Measurements from ENCODE around the gene ABCD4. TPM values are rescaled to one million over a fixed set of nuclear protein-coding genes. Genes with fewer than 3 reads are reported as not detected.

Gene ABCD4
- 59.6 and 72.4 TPM in 2 replicates for total RNA-seq (2022)
- Bru-seq, nascent RNA, result percentile 65 among the genes with signal in this experiment
- BruChase-seq, experiment 1, labeled RNA remaining after a 6-hour chase, result percentile 74 among the genes with signal in this experiment
- BruChase-seq, experiment 2, labeled RNA remaining after a 2-hour chase, result percentile 87 among the genes with signal in this experiment
- long read RNA-seq, transcript ABCD4-201 (19 exons, 3,003 nt), result major isoform, 17 of 52 reads
- long read RNA-seq, partial matches to known transcripts, result 9 of 52 reads
- long read RNA-seq, other reads (novel, unspliced or antisense), result 24 of 52 reads

DNA sequence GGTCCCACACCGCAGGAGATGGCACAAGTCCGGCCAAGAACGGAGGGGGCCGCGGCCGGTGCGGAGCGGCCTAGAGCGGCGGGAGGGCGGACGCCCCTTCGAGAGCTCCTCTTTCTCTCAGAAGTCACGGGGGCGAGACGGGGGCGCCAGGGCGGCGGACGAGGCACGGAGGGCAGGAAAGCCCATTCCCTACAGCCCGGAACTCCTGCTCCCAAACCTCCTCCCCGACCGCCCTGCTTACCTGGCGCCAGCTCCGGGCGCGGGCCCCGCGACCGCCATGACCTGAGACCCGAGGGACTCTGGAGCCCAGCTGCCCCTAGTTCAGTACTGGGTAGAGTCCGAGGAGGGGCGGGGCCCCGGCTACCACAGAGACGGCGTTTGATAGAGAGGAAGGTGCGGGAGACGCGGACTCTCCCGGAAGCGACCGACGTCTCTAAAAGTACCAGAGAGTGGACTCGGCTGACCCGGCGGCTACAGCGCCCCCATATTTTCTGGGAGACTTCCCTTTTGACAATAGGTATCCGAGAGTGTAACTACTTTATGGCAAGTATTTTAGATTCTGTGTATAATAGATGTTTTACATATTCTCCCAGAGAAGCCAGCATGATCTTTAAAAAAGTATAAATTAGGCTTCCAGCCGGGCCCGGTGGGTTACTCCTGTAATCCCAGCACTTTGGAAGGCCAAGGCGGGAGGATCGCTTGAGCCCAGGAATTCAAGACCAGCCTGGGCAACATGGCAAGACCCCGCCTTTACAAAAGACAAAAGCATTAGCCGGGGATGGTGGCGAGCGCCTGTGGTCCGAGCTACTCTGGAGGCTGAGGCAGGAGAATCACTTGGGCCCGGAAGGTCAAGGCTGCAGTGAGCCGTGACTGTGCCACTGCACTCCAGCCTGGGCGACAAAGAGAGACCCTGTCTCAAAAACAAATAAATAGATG, at the start of gene ABCD4:
TSS of gene ABCD4 (minus strand) at position 301 of the 936 bp plus-strand sequence. CDS start at position 279, 22 bp downstream.
- Mint-ChIP-seq H3K36me3 (ENCODE audit: insufficient read depth, unreplicated experiment) (peaks cover 40% of the 10 kb centered on the region), H3K27ac (ENCODE audit: unreplicated experiment) (peak within 1 kb of the TSS; percentile 92), H3K4me3 (ENCODE audit: low read depth, unreplicated experiment) (peak within 1 kb of the TSS; percentile 97), H3K27me3 (ENCODE audit: unreplicated experiment) (no peaks in the 10 kb centered on the region), H3K4me1 (ENCODE audit: low read depth, unreplicated experiment) (no peaks in the 10 kb centered on the region), H3K9me3 (ENCODE audit: low read depth, unreplicated experiment) (no peaks in the 10 kb centered on the region)
- TF ChIP-seq, protein P1, sequence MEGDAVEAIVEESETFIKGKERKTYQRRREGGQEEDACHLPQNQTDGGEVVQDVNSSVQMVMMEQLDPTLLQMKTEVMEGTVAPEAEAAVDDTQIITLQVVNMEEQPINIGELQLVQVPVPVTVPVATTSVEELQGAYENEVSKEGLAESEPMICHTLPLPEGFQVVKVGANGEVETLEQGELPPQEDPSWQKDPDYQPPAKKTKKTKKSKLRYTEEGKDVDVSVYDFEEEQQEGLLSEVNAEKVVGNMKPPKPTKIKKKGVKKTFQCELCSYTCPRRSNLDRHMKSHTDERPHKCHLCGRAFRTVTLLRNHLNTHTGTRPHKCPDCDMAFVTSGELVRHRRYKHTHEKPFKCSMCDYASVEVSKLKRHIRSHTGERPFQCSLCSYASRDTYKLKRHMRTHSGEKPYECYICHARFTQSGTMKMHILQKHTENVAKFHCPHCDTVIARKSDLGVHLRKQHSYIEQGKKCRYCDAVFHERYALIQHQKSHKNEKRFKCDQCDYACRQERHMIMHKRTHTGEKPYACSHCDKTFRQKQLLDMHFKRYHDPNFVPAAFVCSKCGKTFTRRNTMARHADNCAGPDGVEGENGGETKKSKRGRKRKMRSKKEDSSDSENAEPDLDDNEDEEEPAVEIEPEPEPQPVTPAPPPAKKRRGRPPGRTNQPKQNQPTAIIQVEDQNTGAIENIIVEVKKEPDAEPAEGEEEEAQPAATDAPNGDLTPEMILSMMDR (IDR thresholded peaks at IDR 0.05; ENCODE audit: unreplicated experiment), result no peak
- no TSS peak for BruUV-seq (replicated peaks)
- DNase-seq, result peak; percentile 97
- intact Hi-C loops (cut with micrococcal nuclease; ENCODE audit: unreplicated experiment), result no loop called here
- CTCF ChIA-PET, result interaction anchor here (0.5 to 1.1 kb wide), 5 partner anchors 9 to 74 kb away, joined by 3 to 5 read pairs (median 3); no protein-coding TSS in a partner anchor

DNA sequence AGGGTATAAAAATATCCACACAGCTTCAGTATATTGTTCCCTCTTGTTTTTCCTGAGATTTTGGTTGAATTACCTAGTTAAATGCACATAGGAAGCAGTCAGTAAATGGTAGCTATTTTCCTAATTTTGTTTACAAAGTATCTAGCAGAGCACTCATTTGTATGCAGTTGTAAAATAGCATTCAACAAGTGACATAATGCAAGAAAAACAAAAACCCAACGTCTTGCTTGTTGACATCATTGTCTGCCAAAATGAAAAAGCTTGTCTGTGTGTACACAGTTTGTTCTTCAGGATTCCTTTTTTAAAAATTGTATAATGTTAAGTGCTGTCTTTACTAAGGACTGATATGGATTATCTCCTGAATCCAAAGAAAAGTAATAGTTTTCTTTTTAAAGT, 48.2 kb upstream of the ABCD4 start:
- H3K4me3 Mint-ChIP-seq (ENCODE audit: low read depth, unreplicated experiment), result no peak overlapping the region
- DNase-seq, result no peak
- CTCF ChIA-PET, result no interaction called here
- peaks cover 8% of the 10 kb centered on the region for H3K4me1 Mint-ChIP-seq (ENCODE audit: low read depth, unreplicated experiment)
- TF ChIP-seq, protein P1 (IDR thresholded peaks at IDR 0.05; ENCODE audit: unreplicated experiment), result no peak
- intact Hi-C loops (cut with micrococcal nuclease; ENCODE audit: unreplicated experiment), result no loop called here
- no peaks in the 10 kb centered on the region for H3K36me3 Mint-ChIP-seq (ENCODE audit: insufficient read depth, unreplicated experiment)
- H3K27ac Mint-ChIP-seq (ENCODE audit: unreplicated experiment), result no peak overlapping the region
- BruUV-seq (replicated peaks), result no TSS peak
- no peaks in the 10 kb centered on the region for H3K9me3 Mint-ChIP-seq (ENCODE audit: low read depth, unreplicated experiment)
- H3K27me3 Mint-ChIP-seq (ENCODE audit: unreplicated experiment), result peaks cover 41% of the 10 kb centered on the region

- no TSS peak for BruUV-seq (replicated peaks)
- Mint-ChIP-seq H3K27ac (ENCODE audit: unreplicated experiment) (no peak overlapping the region), H3K36me3 (ENCODE audit: insufficient read depth, unreplicated experiment) (no peaks in the 10 kb centered on the region), H3K4me1 (ENCODE audit: low read depth, unreplicated experiment) (peaks cover 8% of the 10 kb centered on the region), H3K27me3 (ENCODE audit: unreplicated experiment) (peaks cover 41% of the 10 kb centered on the region), H3K9me3 (ENCODE audit: low read depth, unreplicated experiment) (no peaks in the 10 kb centered on the region), H3K4me3 (ENCODE audit: low read depth, unreplicated experiment) (no peak overlapping the region)
- no peak for DNase-seq
- CTCF ChIA-PET, result no interaction called here
- TF ChIP-seq, protein P1 (IDR thresholded peaks at IDR 0.05; ENCODE audit: unreplicated experiment), result no peak
- intact Hi-C loops (cut with micrococcal nuclease; ENCODE audit: unreplicated experiment), result no loop called here
Measured at GRCh38 chr14:74350211-74350927, 47.6 kb upstream of the ABCD4 start.

GRCh38 chr14:74349757-74350156, 47.0 kb upstream of the ABCD4 start:
- intact Hi-C loops (cut with micrococcal nuclease; ENCODE audit: unreplicated experiment), result no loop called here
- Mint-ChIP-seq H3K36me3 (ENCODE audit: insufficient read depth, unreplicated experiment) (no peaks in the 10 kb centered on the region), H3K9me3 (ENCODE audit: low read depth, unreplicated experiment) (no peaks in the 10 kb centered on the region), H3K27me3 (ENCODE audit: unreplicated experiment) (peaks cover 41% of the 10 kb centered on the region), H3K4me3 (ENCODE audit: low read depth, unreplicated experiment) (no peak overlapping the region), H3K27ac (ENCODE audit: unreplicated experiment) (no peak overlapping the region), H3K4me1 (ENCODE audit: low read depth, unreplicated experiment) (peaks cover 8% of the 10 kb centered on the region)
- no TSS peak for BruUV-seq (replicated peaks)
- no peak for DNase-seq
- CTCF ChIA-PET, result interaction anchor here (0.6 to 0.8 kb wide), 2 partner anchors 10 to 174 kb away, joined by 4 read pairs; no protein-coding TSS in a partner anchor
- TF ChIP-seq, protein P1 (IDR thresholded peaks at IDR 0.05; ENCODE audit: unreplicated experiment), result no peak
